C4-2B (cell line): ENCODE data around the gene ALG12.

Source experiments
- CTCF ChIP-seq: fragments of 450-650 bp; conservative IDR thresholded peaks from 2 replicates; pipeline ENCODE4 v1.5.1; 2017; ENCODE audit warnings: mild to moderate bottlenecking
- ZFX ChIP-seq: fragments of 450-650 bp; IDR thresholded peaks from 2 replicates; pipeline ENCODE4 v1.6.1; 2017

GRCh38 chr22:49958931-49959781 lies 40.9 kb upstream of the ALG12 start:
- TF ChIP-seq CTCF (no peak), ZFX (no peak)
